ENCODE measurements around the gene THSD4. TPM values are rescaled to one million over a fixed set of nuclear protein-coding genes. Genes with fewer than 3 reads are reported as not detected.

Gene THSD4
- total RNA-seq, 2 donors from 2014 or later, result 71.2 to 150 TPM

DNA sequence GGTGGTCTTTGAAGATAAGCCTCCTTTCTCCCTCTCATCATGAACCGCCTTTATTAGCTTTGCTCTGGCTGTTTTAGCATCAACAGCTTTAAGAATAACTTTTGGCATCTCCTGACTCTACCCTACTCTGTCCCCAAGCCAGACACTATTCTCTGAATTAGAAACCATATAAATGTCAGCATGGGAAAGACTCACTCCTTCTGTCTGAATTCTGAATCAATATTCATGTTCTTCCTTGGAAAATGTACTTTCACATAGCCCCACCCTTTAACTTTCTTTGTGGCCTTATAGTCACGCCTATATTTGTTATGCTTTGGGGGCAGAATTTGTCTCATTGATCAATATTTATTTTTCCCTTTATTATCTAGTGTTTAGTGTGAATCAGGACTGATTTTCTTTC, 563.3 kb downstream of the THSD4 start:
- Histone ChIP-seq H3K9me3 (no peaks in the 10 kb centered on the region), H3K27ac (no peak overlapping the region), H3K4me3 (no peak overlapping the region), H3K27me3 (replicated peaks; ENCODE audit: insufficient read depth) (no peaks in the 10 kb centered on the region), H3K4me1 (ENCODE audit: control insufficient read depth in 1 of 2, low read depth in 2 of 2) (peaks cover 3 to 17% of the 10 kb centered on the region in 2 donors), H3K36me3 (no peaks in the 10 kb centered on the region)
- DNase-seq (ENCODE audit: low spot score), result no peak
- TF ChIP-seq, protein P1, sequence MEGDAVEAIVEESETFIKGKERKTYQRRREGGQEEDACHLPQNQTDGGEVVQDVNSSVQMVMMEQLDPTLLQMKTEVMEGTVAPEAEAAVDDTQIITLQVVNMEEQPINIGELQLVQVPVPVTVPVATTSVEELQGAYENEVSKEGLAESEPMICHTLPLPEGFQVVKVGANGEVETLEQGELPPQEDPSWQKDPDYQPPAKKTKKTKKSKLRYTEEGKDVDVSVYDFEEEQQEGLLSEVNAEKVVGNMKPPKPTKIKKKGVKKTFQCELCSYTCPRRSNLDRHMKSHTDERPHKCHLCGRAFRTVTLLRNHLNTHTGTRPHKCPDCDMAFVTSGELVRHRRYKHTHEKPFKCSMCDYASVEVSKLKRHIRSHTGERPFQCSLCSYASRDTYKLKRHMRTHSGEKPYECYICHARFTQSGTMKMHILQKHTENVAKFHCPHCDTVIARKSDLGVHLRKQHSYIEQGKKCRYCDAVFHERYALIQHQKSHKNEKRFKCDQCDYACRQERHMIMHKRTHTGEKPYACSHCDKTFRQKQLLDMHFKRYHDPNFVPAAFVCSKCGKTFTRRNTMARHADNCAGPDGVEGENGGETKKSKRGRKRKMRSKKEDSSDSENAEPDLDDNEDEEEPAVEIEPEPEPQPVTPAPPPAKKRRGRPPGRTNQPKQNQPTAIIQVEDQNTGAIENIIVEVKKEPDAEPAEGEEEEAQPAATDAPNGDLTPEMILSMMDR (IDR thresholded peaks at IDR 0.05), result no peak
- no peak for ATAC-seq (ENCODE audit: insufficient number of reproducible peaks, low FRiP score, low read depth)

DNA sequence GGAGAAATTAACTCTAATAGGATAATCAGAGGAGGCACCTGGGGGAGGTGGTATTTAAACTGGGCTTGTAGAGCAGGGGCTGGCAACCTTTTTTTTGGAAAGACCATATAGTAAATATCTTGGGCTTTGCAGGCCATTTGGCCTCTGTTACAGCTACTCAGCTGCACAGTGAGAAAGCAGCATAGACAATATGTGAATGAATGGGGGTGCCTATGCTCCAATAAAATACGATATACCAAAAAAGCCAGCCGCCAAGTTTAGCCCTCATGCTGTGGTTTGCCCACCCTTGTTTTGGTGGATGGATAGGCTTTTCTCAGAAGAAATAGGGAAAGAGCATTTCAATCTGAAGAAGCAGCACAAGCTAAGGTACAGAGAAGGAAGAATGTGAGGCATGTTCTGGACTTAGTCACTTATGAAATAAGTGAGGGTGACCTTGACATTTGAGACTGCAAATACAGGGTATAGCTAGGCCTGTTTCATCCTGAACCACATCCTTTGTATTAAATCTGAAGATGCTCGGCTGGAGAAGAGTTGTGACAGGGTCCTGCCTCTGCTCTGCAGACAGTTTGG, 564.0 kb downstream of the THSD4 start:
- DNase-seq (ENCODE audit: low spot score) (no peak), ATAC-seq (ENCODE audit: insufficient number of reproducible peaks, low FRiP score, low read depth) (no peak)
- Histone ChIP-seq H3K27ac (no peak overlapping the region), H3K4me1 (ENCODE audit: control insufficient read depth in 1 of 2, low read depth in 2 of 2) (peaks cover 3 to 17% of the 10 kb centered on the region in 2 donors), H3K36me3 (no peaks in the 10 kb centered on the region), H3K27me3 (replicated peaks; ENCODE audit: insufficient read depth) (no peaks in the 10 kb centered on the region), H3K4me3 (no peak overlapping the region), H3K9me3 (no peaks in the 10 kb centered on the region)
- TF ChIP-seq, protein P1 (IDR thresholded peaks at IDR 0.05), result no peak

- Histone ChIP-seq H3K9me3 (no peaks in the 10 kb centered on the region), H3K27ac (no peak overlapping the region), H3K27me3 (replicated peaks; ENCODE audit: insufficient read depth) (no peaks in the 10 kb centered on the region), H3K4me1 (ENCODE audit: control insufficient read depth in 1 of 2, low read depth in 2 of 2) (peaks cover 3 to 17% of the 10 kb centered on the region in 2 donors), H3K4me3 (no peak overlapping the region), H3K36me3 (no peaks in the 10 kb centered on the region)
- no peak for DNase-seq (ENCODE audit: low spot score)
- ATAC-seq (ENCODE audit: insufficient number of reproducible peaks, low FRiP score, low read depth), result no peak
- TF ChIP-seq, protein P1 (IDR thresholded peaks at IDR 0.05), result no peak
Measured at GRCh38 chr15:71679793-71680353, 564.6 kb downstream of the THSD4 start.

DNA sequence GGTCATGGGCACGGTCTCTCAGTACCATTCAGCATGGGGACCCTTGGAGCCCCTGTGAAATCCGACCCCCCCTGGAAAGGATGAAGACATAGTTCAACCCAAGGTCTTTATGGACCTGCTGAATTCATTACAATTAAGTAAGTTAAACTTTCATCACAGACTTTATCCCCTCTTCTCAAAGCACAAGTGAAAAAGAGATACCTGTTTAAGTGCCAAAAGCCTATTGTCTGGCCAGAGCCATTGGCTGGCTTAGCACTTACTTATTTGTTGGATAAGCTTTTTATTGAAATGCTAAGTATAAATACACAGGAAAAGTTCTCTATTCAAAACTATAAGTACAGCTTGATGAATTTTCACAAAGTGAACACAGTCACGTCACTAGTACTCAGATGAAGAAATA, 566.7 kb downstream of the THSD4 start:
- no peaks in the 10 kb centered on the region for H3K36me3 ChIP-seq
- ATAC-seq (ENCODE audit: insufficient number of reproducible peaks, low FRiP score, low read depth) (no peak), DNase-seq (ENCODE audit: low spot score) (no peak)
- TF ChIP-seq, protein P1 (IDR thresholded peaks at IDR 0.05), result no peak
- H3K9me3 ChIP-seq, result no peaks in the 10 kb centered on the region
- H3K27ac ChIP-seq, result no peak overlapping the region
- H3K27me3 ChIP-seq (replicated peaks; ENCODE audit: insufficient read depth), result no peaks in the 10 kb centered on the region
- no peak overlapping the region for H3K4me3 ChIP-seq
- peaks cover 3 to 10% of the 10 kb centered on the region in 2 donors for H3K4me1 ChIP-seq (ENCODE audit: control insufficient read depth in 1 of 2, low read depth in 2 of 2)

DNA sequence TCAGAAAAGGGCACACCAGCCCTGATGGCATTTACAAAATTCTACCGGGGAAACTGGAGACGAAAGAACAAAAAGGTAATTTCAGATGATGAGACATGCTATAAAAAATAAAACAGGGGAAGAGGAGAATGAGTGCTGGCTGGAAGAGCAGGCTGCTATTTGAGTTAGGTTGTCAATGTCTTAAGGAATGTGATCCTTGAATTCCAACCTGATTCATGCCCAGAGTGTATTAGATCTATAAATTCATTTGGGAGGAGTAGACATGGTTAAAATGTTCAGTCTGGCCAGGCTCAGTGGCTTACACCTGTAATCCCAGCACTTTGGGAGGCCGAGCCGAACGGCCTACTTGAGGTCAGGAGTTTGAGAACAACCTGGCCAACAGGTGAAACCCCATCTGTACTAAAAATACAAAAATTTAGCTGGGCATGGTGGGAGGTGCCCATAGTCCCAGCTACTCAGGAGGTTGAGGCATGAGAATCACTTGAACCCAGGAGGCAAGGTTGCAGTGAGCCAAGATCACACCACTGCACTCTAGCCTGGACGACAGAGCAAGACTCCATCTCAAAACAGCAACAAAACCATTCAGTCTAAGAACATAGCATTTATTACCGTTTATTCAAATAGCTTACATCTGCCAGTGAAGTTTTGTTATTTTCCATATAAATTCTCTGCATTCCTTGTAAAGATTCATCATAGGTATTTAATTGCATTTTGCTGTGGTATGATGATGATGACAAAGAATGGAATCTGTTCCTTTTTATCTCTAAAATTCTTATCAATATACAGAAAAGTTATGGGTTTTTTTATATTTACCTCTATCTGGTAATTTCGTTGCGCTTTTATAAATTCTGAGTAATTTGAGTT, 568.4 kb downstream of the THSD4 start:
- Histone ChIP-seq H3K4me3 (no peak overlapping the region), H3K9me3 (no peaks in the 10 kb centered on the region), H3K4me1 (ENCODE audit: control insufficient read depth in 1 of 2, low read depth in 2 of 2) (no peaks in the 10 kb centered on the region), H3K27ac (no peak overlapping the region), H3K27me3 (replicated peaks; ENCODE audit: insufficient read depth) (no peaks in the 10 kb centered on the region), H3K36me3 (no peaks in the 10 kb centered on the region)
- TF ChIP-seq, protein P1 (IDR thresholded peaks at IDR 0.05), result no peak
- DNase-seq (ENCODE audit: low spot score) (no peak), ATAC-seq (ENCODE audit: insufficient number of reproducible peaks, low FRiP score, low read depth) (no peak)

Measured in thoracic aorta (tissue), 2 donors.